ENCODE measurements around the gene YDJC. TPM values are rescaled to one million over a fixed set of nuclear protein-coding genes. Genes with fewer than 3 reads are reported as not detected.
"Not testable (repeated sequence)": the region's sequence is repeated elsewhere in the genome, so short reads cannot be mapped to it uniquely, and the experiment has no call there.

Gene YDJC, protein sequence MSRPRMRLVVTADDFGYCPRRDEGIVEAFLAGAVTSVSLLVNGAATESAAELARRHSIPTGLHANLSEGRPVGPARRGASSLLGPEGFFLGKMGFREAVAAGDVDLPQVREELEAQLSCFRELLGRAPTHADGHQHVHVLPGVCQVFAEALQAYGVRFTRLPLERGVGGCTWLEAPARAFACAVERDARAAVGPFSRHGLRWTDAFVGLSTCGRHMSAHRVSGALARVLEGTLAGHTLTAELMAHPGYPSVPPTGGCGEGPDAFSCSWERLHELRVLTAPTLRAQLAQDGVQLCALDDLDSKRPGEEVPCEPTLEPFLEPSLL
- 10 to 100 TPM; 80.6 to 80.7 TPM for total RNA-seq

DNA sequence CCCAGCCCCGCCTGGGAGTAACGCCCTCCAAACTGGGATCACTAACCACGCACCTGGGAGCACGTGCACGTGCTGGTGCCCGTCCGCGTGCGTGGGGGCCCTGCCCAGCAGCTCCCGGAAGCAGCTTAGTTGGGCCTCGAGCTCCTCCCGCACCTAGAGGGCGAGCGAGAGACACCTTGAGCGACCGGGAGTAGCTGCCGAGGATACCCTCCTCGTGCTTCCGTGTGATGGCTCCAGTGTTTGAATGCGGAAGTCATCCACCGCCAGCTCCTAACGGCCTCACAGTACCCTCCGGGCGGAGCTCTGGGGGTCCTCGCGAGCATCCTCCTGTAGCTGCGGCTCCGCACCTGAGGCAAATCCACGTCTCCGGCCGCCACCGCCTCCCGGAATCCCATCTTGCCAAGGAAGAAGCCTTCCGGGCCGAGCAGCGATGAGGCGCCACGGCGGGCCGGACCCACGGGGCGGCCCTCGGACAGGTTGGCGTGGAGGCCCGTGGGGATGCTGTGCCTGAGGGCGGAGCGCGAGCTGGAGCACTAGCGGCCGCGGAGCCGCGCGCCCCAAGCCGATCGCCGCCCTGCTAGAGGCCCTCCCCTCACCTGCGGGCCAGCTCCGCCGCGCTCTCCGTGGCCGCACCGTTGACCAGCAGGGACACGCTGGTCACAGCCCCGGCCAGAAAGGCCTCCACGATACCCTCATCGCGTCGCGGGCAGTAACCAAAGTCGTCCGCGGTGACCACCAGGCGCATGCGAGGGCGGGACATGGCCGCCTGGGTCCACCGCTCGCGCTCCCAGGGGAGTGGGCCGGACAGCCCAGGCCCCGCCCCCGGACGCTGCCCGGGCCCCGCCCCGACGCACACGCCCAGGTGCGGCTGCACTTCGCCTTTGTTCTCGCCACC, at the start of gene YDJC:
Gene YDJC (minus strand): TSS at position 768 of the 895 bp plus-strand sequence. CDS start 8 bp downstream, at position 760.
- ChIA-PET CTCF (interaction anchor here (0.6 to 4.1 kb wide), 12 partner anchors 12 to 64 kb away, joined by 3 to 61 read pairs (median 6); partner anchors contain the start of gene SDF2L1), POLR2A (interaction anchor here (0.8 to 7.1 kb wide), 4 partner anchors 13 to 60 kb away, joined by 4 to 84 read pairs (median 6); partner anchors contain the start of gene SDF2L1)

DNA sequence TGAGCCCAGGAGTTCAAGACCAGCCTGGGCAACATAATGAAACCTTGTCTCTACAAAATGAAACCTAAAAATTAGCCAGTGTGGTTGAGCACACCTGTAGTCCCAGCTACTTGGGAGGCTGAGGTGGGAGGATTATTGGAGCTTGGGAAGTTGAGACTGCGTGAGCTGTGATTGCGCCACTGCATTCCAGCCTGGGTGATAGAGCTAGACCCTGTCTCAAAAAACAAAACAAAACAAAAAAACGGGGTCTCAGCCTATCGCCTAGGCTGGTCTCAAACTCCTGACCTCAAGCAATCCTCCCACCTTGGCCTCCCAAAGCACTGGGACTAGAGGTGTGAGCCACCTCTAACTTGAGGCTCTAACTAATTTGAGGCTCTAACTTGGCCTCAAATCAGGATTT, 49.6 kb upstream of the YDJC start:
- POLR2A ChIA-PET = no interaction called here

DNA sequence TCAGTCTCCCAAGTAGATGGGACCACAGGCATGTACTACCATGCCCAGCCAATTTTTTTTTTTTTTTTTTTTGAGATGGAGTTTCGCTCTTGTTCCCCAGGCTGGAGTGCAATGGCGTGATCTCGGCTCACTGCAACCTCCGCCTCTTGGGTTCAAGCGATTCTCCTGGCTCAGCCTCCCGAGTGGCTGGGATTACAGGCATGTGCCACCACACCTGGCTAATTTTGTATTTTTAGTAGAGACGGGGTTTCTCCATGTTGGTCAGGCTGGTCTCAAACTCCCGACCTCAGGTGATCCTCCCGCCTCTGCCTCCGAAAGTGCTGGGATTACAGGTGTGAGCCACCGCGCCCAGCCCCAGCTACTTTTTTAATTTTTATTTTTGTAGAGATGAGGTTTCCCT, 49.0 kb upstream of the YDJC start:
- POLR2A ChIA-PET, CTCF ChIA-PET: not testable (repeated sequence)

More for the DNA sequence above, 49.6 kb upstream of the YDJC start:
- CTCF ChIA-PET = interaction anchor here (0.6 kb wide), 1 partner anchor 115 kb away, joined by 5 read pairs; no protein-coding TSS in a partner anchor

DNA sequence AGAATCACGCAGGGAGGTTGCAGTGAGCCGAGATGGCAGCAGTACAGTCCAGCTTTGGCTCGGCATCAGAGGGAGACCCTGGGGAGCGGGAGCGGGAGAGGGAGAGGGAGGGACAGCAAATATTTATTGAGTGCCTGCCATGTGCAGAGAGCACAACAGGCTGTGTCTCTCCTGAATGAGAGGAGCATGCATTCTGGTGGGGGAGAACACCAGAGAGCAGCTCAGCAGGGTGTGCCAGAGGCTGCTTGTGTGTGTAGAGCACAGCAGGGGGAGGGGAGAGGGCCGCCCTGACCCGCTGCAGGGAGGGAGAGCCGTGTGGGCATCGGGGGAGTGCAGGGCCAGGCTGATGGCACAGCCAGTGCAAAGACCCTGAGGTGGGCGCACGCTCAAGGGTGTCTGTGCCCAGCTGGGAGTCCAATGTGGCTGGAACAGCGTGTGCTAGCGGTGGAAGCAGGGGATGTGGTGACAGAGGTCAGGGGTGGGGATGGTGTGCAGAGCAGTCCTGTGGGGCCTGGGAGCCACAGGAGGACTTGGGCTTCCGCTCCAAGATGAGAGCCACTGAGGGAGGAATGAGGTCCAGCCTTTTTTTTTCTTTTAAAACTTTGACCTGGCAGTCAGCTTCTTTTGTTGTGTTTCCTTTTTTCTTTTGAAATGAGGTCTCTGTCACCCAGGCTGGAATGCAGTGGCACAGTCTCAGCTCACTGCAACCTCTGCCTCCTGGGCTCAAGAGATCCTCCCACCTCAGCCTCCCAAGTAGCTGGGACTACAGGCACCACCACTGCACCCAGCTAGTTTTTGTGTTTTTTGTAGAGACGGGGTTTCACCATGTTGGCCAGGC, 48.0 kb upstream of the YDJC start:
- ChIA-PET CTCF (interaction anchor here (1.1 kb wide), 1 partner anchor 260 kb away, joined by 3 read pairs; no protein-coding TSS in a partner anchor), POLR2A (no interaction called here)

DNA sequence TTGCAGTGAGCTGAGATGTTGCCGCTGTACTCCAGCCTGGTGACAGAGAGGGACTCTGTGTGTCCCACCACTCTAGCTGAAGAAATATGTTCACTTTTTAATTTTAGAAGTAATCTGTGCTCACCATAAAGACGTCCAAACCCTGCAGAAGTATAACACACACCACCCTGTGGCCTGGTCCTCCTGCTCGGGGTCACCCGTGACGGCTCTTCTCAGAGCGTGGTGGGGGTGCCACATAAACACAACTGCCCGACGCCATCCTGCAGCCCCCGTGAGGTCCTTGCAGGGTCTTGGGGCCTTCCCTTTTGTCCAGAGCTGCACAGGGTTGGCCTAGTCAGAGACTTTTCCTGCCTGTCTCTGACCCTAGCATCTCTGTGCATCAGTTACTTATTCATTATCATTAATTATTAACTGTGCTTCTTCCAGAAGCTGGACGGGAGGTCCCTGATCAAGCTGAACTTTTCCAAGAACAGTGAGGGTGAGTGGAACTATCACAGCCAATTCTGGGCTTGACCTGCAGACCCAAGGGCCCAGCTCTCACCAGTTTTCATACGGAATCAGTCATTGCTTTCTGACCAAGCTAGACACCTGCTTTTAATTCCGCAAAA, 44.9 kb upstream of the YDJC start:
- CTCF ChIA-PET = no interaction called here
- POLR2A ChIA-PET = no interaction called here

DNA sequence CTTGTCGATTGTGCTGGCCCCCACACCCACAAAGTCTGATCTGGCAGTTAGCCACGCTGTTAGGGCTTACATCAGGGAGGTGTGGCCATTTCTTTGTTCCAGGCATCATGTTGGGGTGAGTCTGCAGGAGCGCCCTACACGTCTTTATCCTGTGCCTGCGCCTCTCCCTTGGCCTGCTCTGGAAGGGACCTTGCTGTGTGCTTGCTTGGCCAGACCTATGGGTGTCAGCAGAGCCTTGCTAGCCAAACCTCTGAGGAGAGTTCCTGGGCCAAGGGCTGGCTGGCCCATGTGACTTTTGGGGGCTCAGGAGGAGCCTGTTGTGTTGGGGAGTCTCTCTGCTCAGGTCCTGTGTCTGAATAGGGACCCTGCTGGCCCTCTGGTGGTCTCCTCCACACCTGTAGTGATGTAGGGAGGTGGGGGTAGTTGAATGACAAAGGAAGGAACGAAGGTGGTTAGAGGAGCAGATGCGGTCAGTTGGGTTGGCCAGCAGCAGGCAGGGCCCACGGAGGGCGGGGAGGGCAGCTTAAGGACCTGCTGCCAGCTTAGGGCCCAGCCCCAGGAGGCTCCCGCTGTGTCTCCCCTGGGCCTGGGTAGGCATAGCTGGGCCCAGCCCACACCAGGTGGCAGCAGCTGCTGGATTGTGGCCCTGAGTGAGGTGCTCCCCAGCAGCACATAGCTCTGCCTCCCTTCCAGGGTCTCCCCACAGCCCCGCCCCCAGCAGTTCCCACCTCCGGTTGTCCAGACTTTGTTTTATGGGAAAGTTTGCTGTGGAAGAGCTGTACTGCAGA, 43.9 kb upstream of the YDJC start:
- ChIA-PET POLR2A (no interaction called here), CTCF (no interaction called here)

DNA sequence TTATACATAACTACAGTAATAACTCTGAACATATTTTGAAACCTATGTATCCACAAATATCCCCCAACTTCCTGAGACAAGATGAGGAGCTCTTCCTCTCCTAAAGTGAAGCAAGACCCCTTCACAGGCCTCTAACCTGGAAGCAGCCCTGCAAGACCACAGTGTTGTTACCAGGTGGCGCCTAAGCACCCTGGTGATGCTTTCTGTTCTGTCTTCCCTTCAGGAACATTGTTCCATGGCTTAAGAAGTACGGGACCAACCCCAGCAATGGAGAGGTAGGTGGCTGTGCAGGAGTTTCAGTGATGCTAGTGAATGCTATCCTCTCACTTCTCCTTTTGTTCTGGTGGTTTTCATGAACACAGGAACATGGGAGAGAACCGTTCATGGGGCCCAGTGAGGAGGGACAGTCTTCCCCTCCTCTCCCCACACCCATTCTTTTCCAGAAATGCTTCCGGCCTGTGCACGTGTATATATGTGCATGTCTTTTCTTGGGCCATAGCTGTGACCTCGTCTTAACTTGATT, 42.3 kb upstream of the YDJC start:
- ChIA-PET CTCF (no interaction called here), POLR2A (no interaction called here)

DNA sequence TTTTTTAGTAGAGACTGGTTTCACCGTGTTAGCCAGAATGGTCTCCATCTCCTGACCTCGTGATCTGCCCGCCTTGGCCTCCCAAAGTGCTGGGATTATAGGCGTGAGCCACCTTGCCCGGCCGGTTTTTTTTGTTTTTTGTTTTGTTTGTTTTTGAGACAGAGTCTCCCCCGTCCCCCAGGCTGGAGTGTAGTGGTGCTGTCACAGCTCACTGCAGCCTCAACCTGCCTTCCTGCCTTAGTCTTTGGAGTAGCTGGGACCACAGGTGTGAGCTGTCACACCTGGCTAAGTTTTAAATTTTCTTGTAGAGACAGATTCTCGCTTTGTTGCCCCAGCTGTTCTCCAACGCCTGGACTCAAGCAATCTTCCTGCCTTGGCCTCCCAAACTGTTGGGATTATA, 39.2 kb upstream of the YDJC start:
- ChIA-PET CTCF (interaction anchor here (1.2 kb wide), 1 partner anchor 269 kb away, joined by 3 read pairs; no protein-coding TSS in a partner anchor), POLR2A (no interaction called here)

DNA sequence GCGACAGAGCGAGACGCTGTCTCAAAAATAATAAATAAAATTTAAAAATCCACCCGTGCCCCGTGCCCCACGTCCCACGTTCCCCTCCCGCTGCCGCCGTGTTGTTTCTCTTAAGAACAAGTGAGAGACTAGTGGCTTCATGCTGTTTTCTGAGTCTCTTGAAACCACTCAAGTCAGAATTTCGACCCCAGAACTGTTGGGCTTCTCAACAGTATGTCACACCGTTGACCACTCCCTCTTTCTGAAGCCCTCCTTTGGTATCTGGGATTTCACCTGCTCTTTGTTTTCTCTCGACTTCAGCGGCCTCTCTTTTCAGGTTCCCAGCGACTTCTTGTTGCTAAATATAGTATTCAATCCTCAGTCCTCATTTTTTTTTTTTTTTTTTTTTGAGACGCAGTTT, 37.0 kb upstream of the YDJC start:
- CTCF ChIA-PET = no interaction called here
- POLR2A ChIA-PET = interaction anchor here (1.8 kb wide), 1 partner anchor 13 kb away, joined by 5 read pairs; no protein-coding TSS in a partner anchor

DNA sequence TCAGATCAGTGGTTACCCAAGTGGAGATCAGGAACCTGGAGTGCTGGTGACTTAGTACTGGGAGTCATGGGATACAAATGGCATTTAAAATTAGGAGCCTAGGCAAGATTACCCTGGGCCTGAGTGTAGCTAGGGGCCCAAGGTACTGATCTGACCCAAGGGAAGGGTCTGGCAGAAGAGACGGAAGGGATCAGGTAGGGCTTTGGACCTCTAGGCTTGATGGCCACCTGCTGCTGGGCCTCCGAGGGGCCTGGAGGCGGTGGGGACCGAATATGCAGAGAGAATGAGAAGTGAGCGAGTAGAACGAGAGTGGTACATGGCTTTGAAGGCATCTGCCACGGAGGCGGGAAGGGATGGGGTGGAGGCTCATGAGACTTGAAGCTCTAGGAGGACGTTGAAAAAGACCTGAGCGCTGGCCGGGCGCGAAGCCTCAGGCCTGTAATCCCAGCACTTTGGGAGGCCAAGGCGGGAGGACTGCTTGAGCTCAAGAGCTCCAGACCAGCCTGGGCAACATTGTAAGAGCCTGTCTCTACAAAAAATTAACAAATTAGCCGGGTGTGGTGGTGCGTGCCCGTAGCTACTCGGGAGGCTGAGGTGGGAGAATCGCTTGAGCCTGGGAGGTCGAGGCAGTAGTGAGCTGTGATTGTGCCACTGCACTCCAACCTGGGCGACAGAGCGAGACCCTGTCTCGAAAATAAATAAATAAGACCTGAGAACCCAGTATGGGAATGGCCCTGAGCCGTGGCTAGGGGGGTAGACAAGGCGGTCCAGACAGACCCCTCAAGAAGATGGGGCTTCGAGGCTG, 35.4 kb upstream of the YDJC start:
- POLR2A ChIA-PET = interaction anchor here (0.6 to 1.8 kb wide), 5 partner anchors 12 to 261 kb away, joined by 3 to 6 read pairs (median 5); partner anchors contain the start of gene SDF2L1
- CTCF ChIA-PET = interaction anchor here (1.2 to 1.4 kb wide), 2 partner anchors 13 to 273 kb away, joined by 3 to 4 read pairs; no protein-coding TSS in a partner anchor

DNA sequence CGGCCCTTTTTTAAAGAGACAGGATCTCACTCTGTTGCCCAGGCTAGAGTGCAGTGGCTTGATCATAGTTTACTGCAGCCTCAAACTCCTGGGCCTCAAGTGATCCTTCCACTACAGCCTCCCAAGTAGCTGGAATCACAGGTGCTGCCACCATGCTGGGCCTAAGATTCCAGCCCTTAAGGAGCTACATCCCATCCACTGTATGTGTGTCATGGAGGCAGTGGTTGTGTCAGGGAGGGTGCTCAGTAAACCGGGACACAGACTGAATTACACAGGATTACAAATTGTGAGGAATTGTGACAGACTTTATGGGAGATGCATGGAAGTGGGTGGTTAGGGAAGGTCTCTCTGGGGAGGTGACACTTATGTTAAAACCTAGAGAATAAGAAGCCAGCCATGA, 33.9 kb upstream of the YDJC start:
- POLR2A ChIA-PET = no interaction called here

DNA sequence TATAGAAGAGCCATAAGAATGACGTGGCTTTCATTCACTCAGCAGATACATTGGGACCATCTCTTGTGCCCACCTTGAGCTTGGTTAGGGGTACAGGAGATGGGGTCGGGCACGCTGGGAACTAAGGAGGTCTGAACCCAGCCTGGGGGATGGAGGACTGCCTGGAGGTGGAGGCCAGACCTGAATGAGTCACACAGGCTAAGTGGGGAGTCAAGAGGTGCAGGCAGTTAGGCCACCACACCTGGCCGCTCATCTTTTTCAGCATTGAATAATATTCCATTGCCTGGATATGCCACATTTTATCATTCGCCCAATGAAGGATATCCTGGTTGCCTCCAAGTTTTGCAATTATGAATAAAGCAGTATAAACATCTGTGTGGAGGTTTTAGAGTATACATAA, 32.2 kb upstream of the YDJC start:
- ChIA-PET CTCF (no interaction called here), POLR2A (no interaction called here)

More for the DNA sequence above, 33.9 kb upstream of the YDJC start:
- CTCF ChIA-PET = interaction anchor here (1.0 kb wide), 1 partner anchor 22 kb away, joined by 4 read pairs; the partner anchor contains the start of gene SDF2L1

DNA sequence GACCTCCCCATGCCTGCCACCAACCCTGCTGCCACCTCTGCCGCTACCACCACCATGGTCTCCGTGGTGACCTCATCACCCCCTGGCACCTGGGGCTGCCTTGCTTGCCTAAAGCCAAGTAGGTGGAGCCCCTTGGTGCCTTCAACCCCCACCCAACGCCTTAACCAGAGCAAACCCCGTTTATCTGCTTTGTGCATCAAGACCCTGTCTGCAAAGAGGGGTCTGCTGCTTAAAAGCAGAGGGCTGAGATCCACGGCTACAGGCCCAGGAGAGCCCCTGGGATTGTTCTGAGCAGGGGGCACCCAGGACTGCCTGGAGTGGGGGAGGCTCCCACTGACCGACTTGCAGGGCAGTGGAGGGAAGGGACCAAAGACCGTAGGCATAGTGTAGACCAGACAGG, 31.1 kb upstream of the YDJC start:
- ChIA-PET CTCF (no interaction called here), POLR2A (no interaction called here)

DNA sequence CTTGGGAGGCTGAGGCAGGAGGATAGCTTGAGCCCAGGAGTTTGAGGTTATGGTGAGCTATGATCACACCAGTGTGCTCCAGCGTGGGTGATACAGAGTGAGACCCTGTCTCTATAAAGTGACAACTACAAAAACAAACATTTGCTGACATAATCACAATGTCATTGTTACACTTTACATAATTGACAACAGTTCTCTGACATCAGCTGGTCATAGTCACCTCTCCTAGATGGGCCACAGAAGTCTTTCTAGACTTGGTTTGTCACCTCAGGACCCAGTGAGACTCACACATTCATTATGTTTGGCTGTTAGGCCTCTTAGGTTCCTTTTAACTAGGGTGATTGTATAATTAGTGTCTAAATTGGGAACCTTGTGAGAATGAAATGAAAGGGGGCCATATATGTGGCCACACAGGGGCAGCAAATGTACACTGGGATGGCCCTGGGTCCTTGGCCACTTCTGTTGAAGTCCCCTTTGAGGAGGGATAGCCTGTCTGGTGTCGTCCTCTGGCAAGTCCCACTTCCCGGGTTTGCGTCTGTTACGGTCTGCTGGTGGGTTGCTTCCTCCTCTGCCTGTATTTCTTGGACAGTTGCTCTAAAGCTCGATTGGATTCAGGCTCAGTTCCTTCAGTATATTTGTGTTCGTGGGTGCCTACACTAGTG, 30.2 kb upstream of the YDJC start:
- ChIA-PET POLR2A (interaction anchor here (0.7 kb wide), 2 partner anchors 104 to 219 kb away, joined by 11 to 15 read pairs; no protein-coding TSS in a partner anchor), CTCF (interaction anchor here (1.4 kb wide), 1 partner anchor 18 kb away, joined by 3 read pairs; the partner anchor contains the start of gene SDF2L1)

DNA sequence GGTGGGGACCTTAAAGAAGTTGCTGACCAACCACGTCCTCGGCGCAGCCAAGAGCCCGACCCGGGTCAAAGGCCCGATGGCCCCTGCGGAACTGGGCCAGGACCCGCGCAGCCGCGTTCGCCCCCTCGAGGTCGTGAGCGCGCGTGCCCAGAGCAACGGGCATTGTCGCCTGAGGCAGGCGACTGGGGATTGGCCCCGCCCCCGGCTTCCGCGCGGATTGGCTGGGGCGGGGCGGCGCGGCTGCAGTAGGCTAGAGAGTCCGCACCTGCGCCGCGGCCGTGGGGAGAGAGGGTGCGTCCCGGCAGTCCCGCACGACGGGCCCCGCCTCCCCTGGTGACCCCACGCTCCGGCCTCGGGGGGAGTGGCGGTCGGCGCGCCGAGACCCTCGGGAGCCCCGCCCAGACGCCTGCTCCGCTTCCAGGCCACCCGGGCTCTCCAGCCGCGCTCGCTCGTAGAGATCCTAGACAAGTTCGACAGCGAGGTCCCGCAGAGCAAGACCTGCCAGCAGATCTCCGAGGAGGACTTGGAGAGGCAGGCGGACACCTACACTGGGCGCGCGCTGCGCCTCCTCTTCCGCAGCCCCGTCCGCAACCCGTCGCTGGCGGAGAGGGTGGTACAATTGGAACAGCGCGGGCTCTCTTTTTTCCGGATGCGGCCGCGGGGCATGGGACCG, 27.7 kb upstream of the YDJC start:
- POLR2A ChIA-PET = interaction anchor here (0.7 to 0.9 kb wide), 2 partner anchors 16 to 29 kb away, joined by 3 to 5 read pairs; partner anchors contain the start of gene SDF2L1
- CTCF ChIA-PET = interaction anchor here (0.9 kb wide), 1 partner anchor 28 kb away, joined by 3 read pairs; no protein-coding TSS in a partner anchor

DNA sequence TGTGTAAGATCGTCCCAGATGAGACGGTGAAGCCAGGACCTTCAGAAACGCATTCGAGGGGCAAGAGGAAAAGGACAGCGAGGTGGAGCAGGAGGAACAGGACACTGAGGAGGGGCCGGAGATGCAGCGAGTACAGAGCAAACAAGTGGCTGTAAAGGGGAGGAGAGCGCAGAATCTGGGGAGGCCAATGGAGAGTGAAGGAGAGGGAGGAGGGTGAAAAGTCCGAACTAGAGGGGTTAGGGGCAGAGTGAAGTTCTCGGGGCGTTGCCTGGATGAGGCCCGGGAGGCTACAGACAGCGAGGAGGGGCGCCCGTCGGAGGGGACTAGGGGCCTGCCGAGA, 27.2 kb upstream of the YDJC start:
- ChIA-PET CTCF (no interaction called here), POLR2A (no interaction called here)

Data from activated CD8-positive, alpha-beta memory T cell treated with anti-CD3 and anti-CD28 coated beads for 36 hours (primary cell).